ENCODE data around the gene KDM4B. TPM values are rescaled to one million over a fixed set of nuclear protein-coding genes. Genes with fewer than 3 reads are reported as not detected.
"Not testable (repeated sequence)": the region's sequence is repeated elsewhere in the genome, so short reads cannot be mapped to it uniquely, and the experiment has no call there.

The KDM4B gene
- total RNA-seq, 2 donors from 2014 or later: 57.0 to 63.1 TPM

GRCh38 chr19:5186293-5187050 lies 217.6 kb downstream of the KDM4B start:
- DNase-seq (ENCODE audit: low spot score) (no peak), ATAC-seq (no peak)
- H3K27me3 Mint-ChIP-seq: peaks cover 0 to 5% of the 10 kb centered on the region in 2 donors
- no peaks in the 10 kb centered on the region for H3K4me1 Mint-ChIP-seq (ENCODE audit: low read depth in 2 of 2)
- no peaks in the 10 kb centered on the region for H3K36me3 Mint-ChIP-seq
- H3K27ac Mint-ChIP-seq: no peak overlapping the region
- no peaks in the 10 kb centered on the region for H3K9me3 Mint-ChIP-seq
- H3K4me3 Mint-ChIP-seq: no peak overlapping the region

GRCh38 chr19:5188548-5189317 lies 219.8 kb downstream of the KDM4B start:
- Mint-ChIP-seq H3K9me3 (no peaks in the 10 kb centered on the region), H3K27me3 (peaks cover 0 to 5% of the 10 kb centered on the region in 2 donors), H3K36me3 (no peaks in the 10 kb centered on the region), H3K4me3 (no peak overlapping the region), H3K4me1 (ENCODE audit: low read depth in 2 of 2) (no peaks in the 10 kb centered on the region), H3K27ac (no peak overlapping the region)
- ATAC-seq (no peak), DNase-seq (ENCODE audit: low spot score) (no peak)

DNA sequence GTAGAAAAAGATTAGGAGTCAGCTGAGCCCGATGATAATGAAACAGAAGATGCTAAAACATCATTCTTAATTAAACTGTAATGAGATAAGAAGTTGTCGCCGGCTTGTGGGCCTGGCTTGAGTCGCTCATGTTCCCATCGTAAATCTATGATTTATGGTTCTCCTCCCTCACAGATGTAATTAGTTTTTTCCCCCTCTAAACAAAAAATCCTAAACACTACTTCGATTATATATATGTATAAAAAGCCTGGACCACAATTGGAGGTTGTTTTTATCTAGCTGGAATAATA lies 220.3 kb downstream of the KDM4B start:
- ATAC-seq (no peak), DNase-seq (ENCODE audit: low spot score) (no peak)
- H3K36me3 Mint-ChIP-seq: no peaks in the 10 kb centered on the region
- no peaks in the 10 kb centered on the region for H3K4me1 Mint-ChIP-seq (ENCODE audit: low read depth in 2 of 2)
- no peaks in the 10 kb centered on the region for H3K9me3 Mint-ChIP-seq
- peaks cover 0 to 5% of the 10 kb centered on the region in 2 donors for H3K27me3 Mint-ChIP-seq
- no peak overlapping the region for H3K27ac Mint-ChIP-seq
- no peak overlapping the region for H3K4me3 Mint-ChIP-seq

DNA sequence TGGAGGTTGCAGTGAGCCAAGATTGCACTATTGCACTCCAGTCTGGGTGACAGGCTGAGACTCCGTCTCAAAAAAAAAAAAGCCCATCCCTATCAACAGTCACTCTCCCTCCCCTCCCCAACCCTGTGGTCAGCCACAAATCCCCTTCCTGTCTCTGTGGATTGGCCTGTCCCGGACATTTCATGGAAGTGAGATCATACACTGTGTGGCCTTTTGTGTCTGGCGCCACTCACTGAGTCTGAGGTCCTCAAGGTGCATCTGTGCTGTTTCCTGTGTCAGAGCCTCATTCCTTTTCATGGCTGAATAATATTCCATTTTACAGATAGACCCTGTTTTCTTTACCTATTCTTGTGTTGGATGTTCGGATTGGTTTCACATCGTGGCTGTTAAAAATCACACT lies 222.2 kb downstream of the KDM4B start:
- no peak for ATAC-seq
- Mint-ChIP-seq H3K27ac (no peak overlapping the region), H3K4me3 (no peak overlapping the region), H3K4me1 (ENCODE audit: low read depth in 2 of 2) (no peaks in the 10 kb centered on the region), H3K27me3 (peaks cover 0 to 5% of the 10 kb centered on the region in 2 donors), H3K9me3 (no peaks in the 10 kb centered on the region), H3K36me3 (no peaks in the 10 kb centered on the region)
- no peak for DNase-seq (ENCODE audit: low spot score)

GRCh38 chr19:5192568-5192967 lies 223.7 kb downstream of the KDM4B start:
- Mint-ChIP-seq H3K27ac (no peak overlapping the region), H3K4me1 (ENCODE audit: low read depth in 2 of 2) (no peaks in the 10 kb centered on the region), H3K4me3 (no peak overlapping the region), H3K36me3 (no peaks in the 10 kb centered on the region), H3K9me3 (no peaks in the 10 kb centered on the region), H3K27me3 (peaks cover 0 to 5% of the 10 kb centered on the region in 2 donors)
- DNase-seq (ENCODE audit: low spot score): no peak
- no peak for ATAC-seq

DNA sequence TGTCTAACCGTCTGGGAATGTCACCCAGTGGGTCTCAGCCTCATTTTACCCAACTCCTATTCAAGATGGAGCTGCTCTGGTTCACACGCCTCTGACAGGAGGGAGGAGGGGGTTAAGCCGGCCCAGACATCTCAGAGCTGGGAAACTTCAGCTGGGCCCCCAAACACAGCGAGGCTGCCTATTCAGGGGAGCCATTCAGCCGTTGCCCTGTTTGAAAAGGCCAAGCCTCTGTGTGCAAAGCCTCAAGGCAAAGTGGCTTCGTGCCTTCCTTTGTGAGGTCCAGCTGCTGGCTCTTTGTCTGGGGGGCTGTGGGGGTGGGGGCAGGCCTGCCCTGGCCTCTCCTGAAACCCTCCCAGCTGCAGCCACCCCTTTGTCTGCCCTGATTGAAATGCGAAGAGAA lies 224.3 kb downstream of the KDM4B start:
- Mint-ChIP-seq H3K27me3 (peaks cover 0 to 5% of the 10 kb centered on the region in 2 donors), H3K36me3 (no peaks in the 10 kb centered on the region), H3K27ac (no peak overlapping the region), H3K4me3 (no peak overlapping the region), H3K4me1 (ENCODE audit: low read depth in 2 of 2) (no peaks in the 10 kb centered on the region), H3K9me3 (no peaks in the 10 kb centered on the region)
- ATAC-seq (no peak), DNase-seq (ENCODE audit: low spot score) (no peak)

DNA sequence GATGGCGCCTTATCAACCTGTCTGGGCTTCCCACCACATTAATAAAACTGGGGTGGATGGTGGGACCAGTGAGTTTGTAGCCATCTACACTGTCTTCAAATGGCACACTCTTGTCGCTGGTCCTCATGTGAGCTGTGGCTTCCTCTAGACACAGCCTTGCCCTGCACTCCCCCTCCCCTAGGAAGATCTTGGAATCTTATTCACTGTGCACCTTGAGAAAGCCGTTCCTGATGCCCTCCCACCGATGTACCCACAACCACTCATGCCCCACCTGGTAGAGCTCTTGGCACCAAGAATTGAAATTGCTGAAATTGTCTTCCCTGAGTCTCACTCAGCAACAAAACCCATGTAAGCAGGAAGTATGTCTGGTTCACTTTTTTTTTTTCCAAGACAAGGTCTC lies 225.7 kb downstream of the KDM4B start:
- H3K27me3 Mint-ChIP-seq: no peaks in the 10 kb centered on the region
- no peaks in the 10 kb centered on the region for H3K4me1 Mint-ChIP-seq (ENCODE audit: low read depth in 2 of 2)
- ATAC-seq: no peak

GRCh38 chr19:5195587-5195986 lies 226.7 kb downstream of the KDM4B start:
- not testable (repeated sequence) for H3K4me1 Mint-ChIP-seq (ENCODE audit: low read depth in 2 of 2); ATAC-seq; H3K9me3 Mint-ChIP-seq; H3K36me3 Mint-ChIP-seq; H3K27me3 Mint-ChIP-seq; DNase-seq (ENCODE audit: low spot score); H3K4me3 Mint-ChIP-seq; H3K27ac Mint-ChIP-seq

More for the DNA sequence above, 225.7 kb downstream of the KDM4B start:
- Mint-ChIP-seq H3K9me3 (no peaks in the 10 kb centered on the region), H3K4me3 (no peak overlapping the region), H3K27ac (no peak overlapping the region), H3K36me3 (no peaks in the 10 kb centered on the region)
- DNase-seq (ENCODE audit: low spot score): no peak

GRCh38 chr19:5196832-5197231 lies 227.9 kb downstream of the KDM4B start:
- Mint-ChIP-seq H3K27ac (no peak overlapping the region), H3K36me3 (peaks cover 13% of the 10 kb centered on the region), H3K9me3 (no peaks in the 10 kb centered on the region), H3K27me3 (no peaks in the 10 kb centered on the region), H3K4me3 (no peak overlapping the region), H3K4me1 (ENCODE audit: low read depth in 2 of 2) (no peaks in the 10 kb centered on the region)
- ATAC-seq (no peak), DNase-seq (ENCODE audit: low spot score) (no peak)

- DNase-seq (ENCODE audit: low spot score): no peak
- no peaks in the 10 kb centered on the region for H3K27me3 Mint-ChIP-seq
- no peaks in the 10 kb centered on the region for H3K9me3 Mint-ChIP-seq
- peaks cover 14% of the 10 kb centered on the region for H3K36me3 Mint-ChIP-seq
- ATAC-seq: no peak
- H3K4me3 Mint-ChIP-seq: no peak overlapping the region
- H3K27ac Mint-ChIP-seq: no peak overlapping the region
- H3K4me1 Mint-ChIP-seq (ENCODE audit: low read depth in 2 of 2): no peaks in the 10 kb centered on the region
Observed at GRCh38 chr19:5200844-5201243, 231.9 kb downstream of the KDM4B start.

GRCh38 chr19:5202553-5202952 lies 233.6 kb downstream of the KDM4B start:
- no peak overlapping the region for H3K27ac Mint-ChIP-seq
- no peak for ATAC-seq
- H3K36me3 Mint-ChIP-seq: peaks cover 14% of the 10 kb centered on the region
- H3K4me1 Mint-ChIP-seq (ENCODE audit: low read depth in 2 of 2): no peaks in the 10 kb centered on the region
- H3K27me3 Mint-ChIP-seq: no peaks in the 10 kb centered on the region
- no peak overlapping the region for H3K4me3 Mint-ChIP-seq
- no peak for DNase-seq (ENCODE audit: low spot score)
- H3K9me3 Mint-ChIP-seq: no peaks in the 10 kb centered on the region

Other genes with a start within 250 kb of the KDM4B start
- 100 to 1,000 TPM; 125 to 175 TPM for gene DPP9, start 245.3 kb upstream of the KDM4B start, total RNA-seq
- gene FEM1A, start 177.4 kb upstream of the KDM4B start, total RNA-seq: 10 to 100 TPM; 19.7 to 24.0 TPM
- gene TICAM1, start 137.4 kb upstream of the KDM4B start, total RNA-seq: 10 to 100 TPM; 42.6 to 47.0 TPM
- gene PLIN3, start 101.4 kb upstream of the KDM4B start, total RNA-seq: 10 to 100 TPM; 25.1 to 34.0 TPM
- gene ARRDC5, start 66.2 kb upstream of the KDM4B start, total RNA-seq: 1 to 10 TPM; 1.6 to 2.2 TPM
- gene UHRF1, start 59.6 kb upstream of the KDM4B start, total RNA-seq: 100 to 1,000 TPM in 1 of 2 donors, 10 to 100 TPM in 1; 75.5 to 201 TPM

Measured in natural killer cell treated with Interleukin-12 subunit alpha and Interleukin-12 subunit beta and Interleukin-15 and Interleukin-18, amount 100 ng/mL, for 72 hours (primary cell).